Activated B cell treated with CpG ODN at 0.5 μM for 24 hours (primary cell): ENCODE data around the gene C9. TPM values are rescaled to one million over a fixed set of nuclear protein-coding genes. Genes with fewer than 3 reads are reported as not detected.

Experiments used
- ATAC-seq: fragments of 200-7000 bp; cut with Tn5 transposase; one replicate; pipeline ENCODE4 v1.10.0; 2021; ENCODE audit warnings: low read depth, mild to moderate bottlenecking, moderate library complexity
- CTCF ChIA-PET: fragments of 350-600 bp; sonication (Branson Sonifier 250); formaldehyde crosslinking; loops from one replicate; lab custom pipeline; 2021; ENCODE audit warnings: antibody characterized with exemption; lab: Charles Lee
- POLR2A ChIA-PET: fragments of 350-600 bp; sonication (Branson Sonifier 250); formaldehyde crosslinking; loops from one replicate; lab custom pipeline; 2021; ENCODE audit warnings: antibody characterized with exemption; lab: Charles Lee
- DNase-seq: peaks from one replicate; pipeline ENCODE4 v3.0.0; 2022
- H3K27ac Mint-ChIP-seq: one replicate; pipeline ENCODE4 v1.8.0; 2020; ENCODE audit warnings: mixed read lengths
- H3K27me3 Mint-ChIP-seq: one replicate; pipeline ENCODE4 v1.8.0; 2021; ENCODE audit warnings: mixed read lengths
- H3K36me3 Mint-ChIP-seq: one replicate; pipeline ENCODE4 v1.8.0; 2021; ENCODE audit warnings: low read depth, mixed read lengths
- H3K4me1 Mint-ChIP-seq: one replicate; pipeline ENCODE4 v1.8.0; 2021; ENCODE audit warnings: mixed read lengths
- H3K4me3 Mint-ChIP-seq: one replicate; pipeline ENCODE4 v1.8.0; 2020; ENCODE audit warnings: mild to moderate bottlenecking, mixed read lengths
- H3K9me3 Mint-ChIP-seq: one replicate; pipeline ENCODE4 v1.8.0; 2020; ENCODE audit warnings: mixed read lengths
- intact Hi-C: fragments of 100-400 bp; cut with micrococcal nuclease; formaldehyde crosslinking; loops from one replicate; pipeline ENCODE4 v1.15.1; 2024
- total RNA-seq: library from RNA; stranded (reverse); gene quantifications from 2 replicates; pipeline ENCODE4 v1.2.3, GENCODE V29; 2022
- TF ChIP-seq, protein P1 (sequence below): fragments of 200-600 bp; IDR thresholded peaks from one replicate; pipeline ENCODE4 v1.8.0; 2022; ENCODE audit warnings: antibody characterized with exemption, mild to moderate bottlenecking

Gene C9
- total RNA-seq, 1 donor from 2014 or later: not detected

DNA sequence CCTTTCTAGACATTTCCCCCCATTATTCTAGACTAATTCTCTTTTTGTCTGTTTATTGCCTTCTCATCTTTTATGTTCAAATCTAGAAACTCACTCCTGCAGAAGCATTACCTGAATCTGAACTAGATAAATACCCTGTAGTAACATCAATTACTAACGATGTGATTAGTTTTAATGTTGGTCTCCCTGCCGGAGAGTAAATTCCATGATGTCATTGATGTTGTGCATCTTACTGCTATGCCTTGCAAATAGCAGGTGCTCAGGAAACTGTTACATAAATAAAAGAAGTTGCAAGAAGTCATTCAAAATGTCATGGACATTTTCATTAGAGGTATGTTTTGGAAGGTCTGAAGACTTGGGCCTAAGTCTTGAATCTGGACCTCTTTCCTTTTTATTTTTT lies 23.0 kb upstream of the C9 start:
- intact Hi-C loops: no loop called here
- H3K27ac Mint-ChIP-seq: no peak overlapping the region
- TF ChIP-seq, protein P1, sequence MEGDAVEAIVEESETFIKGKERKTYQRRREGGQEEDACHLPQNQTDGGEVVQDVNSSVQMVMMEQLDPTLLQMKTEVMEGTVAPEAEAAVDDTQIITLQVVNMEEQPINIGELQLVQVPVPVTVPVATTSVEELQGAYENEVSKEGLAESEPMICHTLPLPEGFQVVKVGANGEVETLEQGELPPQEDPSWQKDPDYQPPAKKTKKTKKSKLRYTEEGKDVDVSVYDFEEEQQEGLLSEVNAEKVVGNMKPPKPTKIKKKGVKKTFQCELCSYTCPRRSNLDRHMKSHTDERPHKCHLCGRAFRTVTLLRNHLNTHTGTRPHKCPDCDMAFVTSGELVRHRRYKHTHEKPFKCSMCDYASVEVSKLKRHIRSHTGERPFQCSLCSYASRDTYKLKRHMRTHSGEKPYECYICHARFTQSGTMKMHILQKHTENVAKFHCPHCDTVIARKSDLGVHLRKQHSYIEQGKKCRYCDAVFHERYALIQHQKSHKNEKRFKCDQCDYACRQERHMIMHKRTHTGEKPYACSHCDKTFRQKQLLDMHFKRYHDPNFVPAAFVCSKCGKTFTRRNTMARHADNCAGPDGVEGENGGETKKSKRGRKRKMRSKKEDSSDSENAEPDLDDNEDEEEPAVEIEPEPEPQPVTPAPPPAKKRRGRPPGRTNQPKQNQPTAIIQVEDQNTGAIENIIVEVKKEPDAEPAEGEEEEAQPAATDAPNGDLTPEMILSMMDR: no peak
- CTCF ChIA-PET: no interaction called here
- H3K27me3 Mint-ChIP-seq: no peaks in the 10 kb centered on the region
- POLR2A ChIA-PET: no interaction called here
- no peaks in the 10 kb centered on the region for H3K36me3 Mint-ChIP-seq
- no peak overlapping the region for H3K4me3 Mint-ChIP-seq
- no peak for DNase-seq
- ATAC-seq: no peak
- H3K4me1 Mint-ChIP-seq: no peaks in the 10 kb centered on the region
- no peaks in the 10 kb centered on the region for H3K9me3 Mint-ChIP-seq

DNA sequence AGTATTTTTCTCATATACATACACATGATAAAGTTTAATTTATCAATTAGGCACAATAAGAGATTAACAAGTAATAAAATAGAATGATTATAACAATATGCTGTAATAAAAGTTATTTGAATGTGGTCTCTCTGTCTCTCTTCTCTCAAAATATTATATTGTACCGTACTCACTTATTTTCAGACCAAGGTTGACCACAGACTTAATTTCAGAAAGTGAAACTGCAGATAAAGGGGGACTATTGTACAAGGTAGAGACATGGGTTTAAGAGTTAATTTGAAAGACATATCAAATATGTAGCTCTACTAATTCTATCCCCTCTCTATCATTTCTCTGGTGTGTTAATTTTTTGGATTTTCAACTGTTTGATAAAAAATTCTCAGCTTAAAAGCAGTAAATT lies 20.0 kb upstream of the C9 start:
- ChIA-PET CTCF (interaction anchor here (1.4 kb wide), 1 partner anchor 8 kb away, joined by 4 read pairs; no protein-coding TSS in a partner anchor), POLR2A (no interaction called here)
- DNase-seq (no peak), ATAC-seq (no peak)
- Mint-ChIP-seq H3K4me3 (no peak overlapping the region), H3K27me3 (peaks cover 2% of the 10 kb centered on the region), H3K9me3 (no peaks in the 10 kb centered on the region), H3K36me3 (no peaks in the 10 kb centered on the region), H3K27ac (no peak overlapping the region), H3K4me1 (no peaks in the 10 kb centered on the region)
- intact Hi-C loops: no loop called here
- TF ChIP-seq, protein P1: no peak

DNA sequence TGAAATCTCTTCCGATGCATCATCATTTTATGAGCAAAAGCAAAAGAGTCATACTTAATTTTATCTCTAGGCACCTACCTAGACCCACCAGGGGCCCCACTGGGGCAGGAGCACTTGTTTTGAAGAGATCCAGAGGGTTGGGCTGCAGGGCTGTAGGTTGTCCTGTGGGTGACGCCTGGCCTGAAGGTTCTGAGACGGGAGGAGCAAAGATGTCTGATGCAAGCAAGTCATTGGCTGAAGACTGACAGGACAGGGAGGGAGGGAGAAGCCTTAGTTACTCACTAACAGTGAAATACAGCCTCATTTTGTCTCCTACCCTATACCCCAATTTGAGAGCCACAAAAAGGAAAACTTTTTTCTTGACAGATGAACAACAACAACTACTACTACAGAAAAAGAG lies 17.1 kb upstream of the C9 start:
- H3K9me3 Mint-ChIP-seq: no peaks in the 10 kb centered on the region

DNA sequence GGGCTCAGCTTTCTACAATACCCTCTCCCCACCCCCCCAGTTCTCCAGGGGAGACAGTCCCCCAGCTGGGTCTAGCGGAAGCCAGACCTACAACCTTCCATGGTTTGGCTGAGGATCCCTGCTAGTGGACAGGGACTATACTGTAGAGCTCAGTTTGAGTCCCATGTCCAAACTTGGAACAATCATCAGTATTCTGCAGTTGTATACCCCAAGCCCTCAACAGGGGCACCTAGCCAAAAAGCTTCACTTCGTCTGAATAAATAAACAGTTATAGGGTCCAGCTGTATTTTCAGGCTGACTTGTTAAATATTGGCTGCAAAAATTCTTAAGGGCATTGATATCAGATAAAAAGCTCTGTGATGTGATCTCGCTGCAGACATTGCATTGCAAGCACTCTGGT lies 15.4 kb upstream of the C9 start:
- intact Hi-C loops: loop anchor here (5.0 kb wide), 1 partner anchor 162 kb away; the partner anchor contains the start of gene FYB1
- Mint-ChIP-seq H3K9me3 (no peaks in the 10 kb centered on the region), H3K4me1 (no peaks in the 10 kb centered on the region), H3K27me3 (peaks cover 2% of the 10 kb centered on the region), H3K36me3 (no peaks in the 10 kb centered on the region), H3K4me3 (no peak overlapping the region), H3K27ac (no peak overlapping the region)
- ATAC-seq: no peak
- no peak for DNase-seq
- ChIA-PET CTCF (interaction anchor here (1.0 to 1.3 kb wide), 3 partner anchors 10 to 168 kb away, joined by 3 read pairs; no protein-coding TSS in a partner anchor), POLR2A (no interaction called here)
- TF ChIP-seq, protein P1: no peak

More for the DNA sequence above, 17.1 kb upstream of the C9 start:
- ATAC-seq (no peak), DNase-seq (no peak)
- no peak overlapping the region for H3K27ac Mint-ChIP-seq
- H3K4me1 Mint-ChIP-seq: no peaks in the 10 kb centered on the region
- H3K36me3 Mint-ChIP-seq: no peaks in the 10 kb centered on the region
- no peak overlapping the region for H3K4me3 Mint-ChIP-seq
- peaks cover 2% of the 10 kb centered on the region for H3K27me3 Mint-ChIP-seq
- intact Hi-C loops: no loop called here
- ChIA-PET POLR2A (no interaction called here), CTCF (no interaction called here)
- TF ChIP-seq, protein P1: no peak

DNA sequence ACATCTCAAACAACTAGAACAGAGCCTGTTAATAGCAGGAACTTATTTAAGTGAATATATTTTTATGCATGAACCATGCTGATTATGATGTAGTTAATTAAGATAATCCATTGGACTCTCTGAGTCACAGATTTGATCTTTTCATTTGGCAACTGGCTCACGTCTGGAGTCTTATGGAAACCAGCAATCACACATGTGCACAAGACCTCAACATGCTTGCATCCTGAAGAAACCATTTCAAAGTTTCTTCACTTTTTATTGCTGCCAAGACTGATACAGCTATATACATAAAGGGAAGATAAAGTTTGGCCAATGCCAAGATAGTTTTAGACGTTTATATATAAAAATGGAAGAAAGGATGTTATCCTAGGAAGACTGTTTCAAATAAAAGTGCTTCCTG lies 13.3 kb upstream of the C9 start:
- H3K4me3 Mint-ChIP-seq: no peak overlapping the region
- intact Hi-C loops: loop anchor here (5.0 kb wide), 1 partner anchor 160 kb away; the partner anchor contains the start of gene FYB1
- H3K4me1 Mint-ChIP-seq: no peaks in the 10 kb centered on the region
- no peaks in the 10 kb centered on the region for H3K36me3 Mint-ChIP-seq
- H3K9me3 Mint-ChIP-seq: no peaks in the 10 kb centered on the region
- no peak overlapping the region for H3K27ac Mint-ChIP-seq
- DNase-seq (no peak), ATAC-seq (no peak)
- TF ChIP-seq, protein P1: no peak
- peaks cover 2% of the 10 kb centered on the region for H3K27me3 Mint-ChIP-seq
- ChIA-PET CTCF (interaction anchor here (1.1 to 3.8 kb wide), 2 partner anchors 11 to 169 kb away, joined by 3 to 153 read pairs; no protein-coding TSS in a partner anchor), POLR2A (no interaction called here)
